NCI-H526 (cell line): Measurements from ENCODE around the gene COP1.

Experiments used
- DNase-seq, 2 experiments: peaks; one replicate each; lab custom pipeline; 2025; lab: John Stamatoyannopoulos, UW

The COP1 gene

GRCh38 chr1:176199707-176200106 lies 7.4 kb downstream of the COP1 start:
- no peak for DNase-seq

DNA sequence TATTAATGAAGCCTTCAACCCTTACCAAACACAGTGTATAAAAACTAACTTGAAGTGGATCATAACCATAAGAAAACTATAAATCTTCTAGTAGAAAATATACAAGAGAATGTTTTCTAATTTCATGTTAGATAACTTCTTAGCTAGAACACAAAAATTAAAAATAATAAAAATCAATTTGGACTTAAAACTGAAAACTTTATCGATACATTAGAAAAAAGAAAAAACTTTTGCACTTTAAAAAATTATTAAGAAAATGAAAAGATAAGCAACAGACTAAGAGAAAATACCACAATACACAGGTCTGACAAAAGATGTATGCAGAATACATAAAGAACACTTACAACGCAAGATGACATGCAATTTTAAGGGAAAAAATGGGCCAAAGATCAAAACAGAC lies 8.7 kb downstream of the COP1 start:
- DNase-seq: no peak

GRCh38 chr1:176196728-176197127 lies 10.4 kb downstream of the COP1 start:
- DNase-seq: no peak

GRCh38 chr1:176195547-176195946 lies 11.5 kb downstream of the COP1 start:
- DNase-seq: no peak

DNA sequence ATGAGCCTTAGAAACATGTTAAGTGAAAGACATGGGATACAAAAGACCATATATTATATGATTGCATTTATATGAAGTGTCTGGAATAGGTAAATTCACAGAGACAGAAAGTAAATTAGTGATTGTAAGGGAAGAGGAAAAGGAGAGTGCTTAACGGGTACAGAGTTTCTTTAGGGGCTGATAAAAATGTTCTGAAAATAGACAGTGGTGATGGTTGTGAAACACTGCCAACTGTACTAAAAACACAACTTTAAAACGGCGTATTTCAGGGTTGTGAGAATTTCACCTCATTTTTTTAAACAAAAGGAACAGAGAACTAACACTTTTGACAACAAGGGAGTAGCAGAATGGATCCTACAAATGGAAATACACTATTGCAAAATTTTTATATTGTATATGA lies 13.4 kb downstream of the COP1 start:
- DNase-seq: no peak

DNA sequence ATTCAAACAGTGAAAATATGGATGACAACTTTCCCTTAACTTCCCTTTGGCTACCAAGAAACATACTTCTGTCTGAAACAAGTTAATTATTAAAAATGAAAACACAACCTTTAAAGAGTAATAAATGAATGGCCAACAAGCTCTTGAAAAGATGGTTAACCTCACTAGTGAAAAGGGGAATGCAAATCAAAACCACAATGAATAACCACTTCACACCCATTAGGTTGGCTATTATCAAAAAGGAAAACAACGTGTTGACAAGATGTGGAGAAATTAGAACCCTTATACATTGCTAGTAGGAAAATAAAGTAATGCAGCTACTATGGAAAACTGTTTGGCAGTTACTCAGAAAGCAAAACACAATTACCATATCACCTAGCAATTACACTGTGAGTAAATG lies 14.1 kb downstream of the COP1 start:
- no peak for DNase-seq

DNA sequence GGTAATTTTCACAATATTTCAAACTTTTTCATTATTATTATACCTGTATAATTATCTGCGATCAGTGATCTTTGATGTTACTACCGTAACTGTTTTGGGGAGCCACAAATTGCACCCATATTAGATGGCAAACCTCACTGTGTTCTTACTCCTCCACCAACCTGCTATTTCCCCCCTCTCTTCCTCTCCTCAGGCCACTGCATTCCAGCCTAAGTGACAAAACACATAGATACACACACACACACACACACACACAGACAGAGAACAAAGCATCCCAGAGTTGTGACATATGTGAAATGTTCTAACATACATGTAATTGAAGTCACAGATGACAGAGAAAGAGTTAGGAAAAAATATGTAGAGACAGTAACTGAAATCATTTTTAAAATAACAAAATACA lies 18.5 kb downstream of the COP1 start:
- no peak for DNase-seq

DNA sequence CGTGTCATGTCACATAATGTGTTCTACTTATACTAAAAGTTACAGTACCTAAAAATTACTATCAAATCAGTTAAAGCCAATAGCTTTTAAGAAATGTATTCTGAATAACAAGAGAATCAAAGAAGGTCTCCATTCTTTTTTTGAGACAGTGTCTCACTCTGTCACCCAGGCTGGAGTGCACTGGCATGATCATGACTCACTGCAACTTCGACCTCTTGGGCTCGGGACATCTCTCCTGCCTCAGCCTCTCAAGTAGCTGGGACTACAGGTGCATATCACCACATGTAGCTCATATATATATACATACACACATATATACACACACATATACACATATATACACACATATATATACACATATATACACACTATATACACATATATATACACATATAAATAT lies 20.1 kb downstream of the COP1 start:
- DNase-seq: no peak

GRCh38 chr1:176183618-176184017 lies 23.5 kb downstream of the COP1 start:
- DNase-seq: no peak

GRCh38 chr1:176178316-176178715 lies 28.8 kb downstream of the COP1 start:
- no peak for DNase-seq

DNA sequence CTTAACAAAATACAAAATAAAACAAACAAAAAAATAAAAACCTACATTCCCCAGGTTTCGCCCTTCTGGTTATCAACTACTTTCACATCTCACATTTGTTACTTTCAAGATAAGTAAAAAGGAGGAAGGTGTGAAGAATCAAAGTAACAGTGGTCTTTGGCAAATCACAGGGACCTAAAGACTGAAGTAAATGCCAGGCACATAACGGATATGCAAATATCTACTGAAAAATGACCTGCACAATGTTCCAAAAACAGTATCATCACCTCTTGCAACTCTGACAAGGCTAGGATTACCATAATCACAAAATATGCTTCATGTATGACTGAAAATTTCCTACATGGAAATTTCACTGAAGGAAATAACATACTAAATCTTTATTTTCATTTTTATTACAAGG lies 29.3 kb downstream of the COP1 start:
- peak in 1 of 2 experiments; percentile 39 for DNase-seq

DNA sequence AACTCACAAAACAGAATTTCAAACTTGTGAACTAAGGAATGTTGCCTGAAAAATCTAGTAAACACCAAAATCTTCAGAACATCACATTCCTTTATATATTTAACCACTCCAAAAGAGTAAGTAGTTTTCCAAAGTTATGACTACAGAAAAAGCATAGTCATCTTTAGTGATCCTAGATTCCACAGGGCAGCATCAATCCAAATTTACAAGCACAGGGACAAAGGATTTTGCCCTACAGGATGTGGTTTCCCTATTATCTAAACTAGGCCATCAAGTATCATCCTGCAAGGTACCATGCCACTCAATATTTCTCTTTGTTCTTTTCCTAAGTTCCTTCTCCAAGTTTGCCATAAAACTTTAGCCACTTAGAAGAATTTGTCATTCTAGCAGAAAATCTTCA lies 33.0 kb downstream of the COP1 start:
- DNase-seq: no peak

- DNase-seq: no peak
Observed at GRCh38 chr1:176172215-176172614, 34.9 kb downstream of the COP1 start.

DNA sequence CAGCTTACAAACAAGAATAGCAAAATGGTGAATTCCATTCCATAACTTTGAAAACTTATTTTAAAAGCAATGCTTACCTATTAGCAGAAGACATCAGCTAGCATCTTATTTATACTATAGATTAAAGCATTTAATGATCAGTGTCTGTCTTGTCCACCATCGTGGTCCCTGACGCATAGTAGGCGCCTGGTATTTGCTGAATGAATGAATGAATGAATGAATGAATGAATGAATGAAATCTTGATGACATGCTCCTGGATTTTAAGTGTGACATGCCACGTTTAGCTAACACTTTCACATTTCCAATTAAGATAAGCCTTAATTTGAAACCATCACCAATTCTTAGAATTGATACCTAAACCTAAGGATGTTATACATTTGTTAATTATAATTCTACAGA lies 39.9 kb downstream of the COP1 start:
- no peak for DNase-seq

- DNase-seq: no peak
Observed at GRCh38 chr1:176165573-176165972, 41.5 kb downstream of the COP1 start.

GRCh38 chr1:176164014-176164678 lies 42.9 kb downstream of the COP1 start:
- no peak for DNase-seq

- no peak for DNase-seq
Observed at GRCh38 chr1:176159993-176160392, 47.1 kb downstream of the COP1 start.

GRCh38 chr1:176157995-176158394 lies 49.1 kb downstream of the COP1 start:
- no peak for DNase-seq

DNA sequence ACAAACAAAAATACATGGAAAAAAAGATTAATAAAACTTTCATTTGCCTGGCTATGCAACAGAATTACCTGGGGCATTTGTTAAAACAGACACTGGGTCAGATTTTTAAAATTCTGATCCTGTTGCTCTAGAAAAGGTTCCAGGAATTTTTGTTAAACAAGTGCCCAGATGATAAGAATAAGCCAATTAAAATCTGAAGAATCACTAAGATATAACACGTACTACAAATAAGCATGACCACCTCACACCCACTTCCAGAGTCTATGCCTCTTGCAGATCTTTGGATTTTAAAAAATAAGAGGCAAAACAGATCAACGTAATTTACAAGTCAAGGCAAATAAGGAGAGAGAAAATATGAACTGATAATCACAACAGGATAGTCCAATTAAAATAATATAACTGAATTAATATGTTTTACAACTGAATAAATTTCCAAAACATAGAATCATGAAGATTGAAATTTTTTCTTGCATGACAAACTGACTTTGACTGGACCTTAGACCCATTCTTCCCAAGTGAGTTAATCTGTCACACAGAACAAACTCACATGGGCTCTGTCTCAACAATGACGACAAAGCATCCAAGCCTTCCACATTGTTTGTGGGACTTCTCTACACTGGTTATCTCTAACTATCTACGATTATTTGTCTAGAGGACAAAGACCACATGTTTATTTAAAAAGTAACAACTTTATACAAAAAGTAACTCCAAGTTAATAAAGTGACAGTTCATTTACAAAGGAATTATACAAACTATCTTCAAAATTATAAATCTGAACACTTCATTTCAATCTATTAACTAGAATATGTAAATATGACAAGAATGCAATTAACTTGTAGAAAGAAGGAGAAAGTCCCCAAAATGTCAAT lies 56.9 kb downstream of the COP1 start:
- no peak for DNase-seq

GRCh38 chr1:176144526-176144925 lies 62.6 kb downstream of the COP1 start:
- DNase-seq: no peak

GRCh38 chr1:176142973-176143372 lies 64.1 kb downstream of the COP1 start:
- no peak for DNase-seq

GRCh38 chr1:176141449-176141848 lies 65.6 kb downstream of the COP1 start:
- no peak for DNase-seq

DNA sequence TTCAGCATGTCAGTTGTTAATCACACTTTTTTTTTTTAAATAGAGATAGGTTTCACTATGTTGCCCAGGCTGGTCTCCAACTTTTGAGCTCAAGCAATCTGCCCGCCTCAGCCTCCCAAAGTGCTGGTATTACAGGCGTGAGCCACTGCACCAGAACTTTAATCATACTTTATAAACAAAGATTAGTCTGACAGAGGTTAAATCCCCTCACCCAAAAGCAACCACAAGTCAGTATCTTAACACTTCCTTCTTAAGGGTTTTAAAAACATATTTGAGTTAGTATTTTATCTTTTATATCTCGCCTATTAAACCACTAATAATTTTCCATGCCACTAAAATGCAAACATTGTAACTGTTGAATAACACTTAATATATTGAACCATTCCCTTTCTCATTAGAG lies 70.2 kb downstream of the COP1 start:
- no peak for DNase-seq

- no peak for DNase-seq
Observed at GRCh38 chr1:176134666-176135065, 72.4 kb downstream of the COP1 start.
